HepG2 (cell line): Measurements from ENCODE around the gene PHRF1. TPM values are rescaled to one million over a fixed set of nuclear protein-coding genes. Genes with fewer than 3 reads are reported as not detected.

Experiments used
- CBFB ChIP-seq: sonication (generic); formaldehyde crosslinking; IDR thresholded peaks from 2 replicates; pipeline ENCODE4 v1.4.0; 2020; ENCODE audit warnings: missing genetic modification reagents
- CHD4 ChIP-seq: fragments of 200-600 bp; sonication (generic); IDR thresholded peaks from 2 replicates; pipeline ENCODE4 v1.7.0; 2017; ENCODE audit warnings: mild to moderate bottlenecking, low read length, borderline replicate concordance
- HIVEP1 ChIP-seq: sonication (generic); formaldehyde crosslinking; IDR thresholded peaks from 2 replicates; pipeline ENCODE4 v1.4.0; 2020; ENCODE audit warnings: mild to moderate bottlenecking, missing genetic modification reagents
- KDM2A ChIP-seq: sonication (generic); formaldehyde crosslinking; IDR thresholded peaks from 2 replicates; pipeline ENCODE4 v1.4.0; 2020; ENCODE audit warnings: low read depth, missing genetic modification reagents, borderline replicate concordance
- KDM3A ChIP-seq: IDR thresholded peaks from 2 replicates; pipeline ENCODE4 v1.6.1; 2018; ENCODE audit warnings: low read depth, missing compliant biosample characterization
- KLF11 ChIP-seq: IDR thresholded peaks from 2 replicates; pipeline ENCODE4 v1.6.1; 2016; ENCODE audit warnings: missing compliant biosample characterization
- MXI1 ChIP-seq: IDR thresholded peaks from 3 replicates; pipeline ENCODE4 v1.6.1; 2012; ENCODE audit warnings: low read depth, low read length, inconsistent platforms, borderline replicate concordance
- RBFOX2 ChIP-seq: fragments of 200-400 bp; formaldehyde crosslinking; IDR thresholded peaks from 2 replicates; pipeline ENCODE4 v1.6.1; 2017; ENCODE audit warnings: low read depth, mild to moderate bottlenecking, low read length
- RXRB ChIP-seq: IDR thresholded peaks from 2 replicates; pipeline ENCODE4 v1.6.1; 2016; ENCODE audit warnings: borderline replicate concordance, missing genetic modification reagents, missing compliant biosample characterization
- SCMH1 ChIP-seq: sonication (generic); formaldehyde crosslinking; IDR thresholded peaks from 2 replicates; pipeline ENCODE4 v1.9.0; 2021; ENCODE audit warnings: missing genetic modification reagents, mild to moderate bottlenecking, borderline replicate concordance
- SP5 ChIP-seq: IDR thresholded peaks from 2 replicates; pipeline ENCODE4 v1.6.1; 2016; ENCODE audit warnings: low read depth, borderline replicate concordance
- TCF7 ChIP-seq: sonication (generic); IDR thresholded peaks from 2 replicates; pipeline ENCODE4 v1.6.1; 2016; ENCODE audit warnings: antibody characterized with exemption, low read depth
- ZNF777 ChIP-seq: sonication (generic); formaldehyde crosslinking; IDR thresholded peaks from 2 replicates; pipeline ENCODE4 v1.4.0; 2020; ENCODE audit warnings: missing genetic modification reagents
- polyA plus RNA-seq, 8 experiments: library from polyadenylated mRNA; depleted of rRNA in 3 of 8; stranded (reverse) in 7 of 8; unstranded in 1 of 8; fragments of >200 nt; fragmentation: Illumina TruSeq in 4 of 8; extraction: Trizol in 4 of 8; gene quantifications; 2 replicates each; pipeline versions ENCODE4 v1.2.1 to v1.2.3, GENCODE V29; 2011 to 2016; ENCODE audit warnings: low read depth in 4 of 8, missing spikeins in 1 of 8, mixed read lengths in 1 of 8; ENCODE audit not compliant: insufficient read depth in 1 of 8
- total RNA-seq, 5 experiments: library from RNA; depleted of rRNA; stranded (reverse); fragments of >200 nt; fragmentation: Illumina TruSeq; extraction: Trizol; gene quantifications; 2 replicates each; pipeline ENCODE4 v1.2.3, GENCODE V29; 2016; ENCODE audit warnings: low read depth in 1 of 5
- TF ChIP-seq, protein P1 (sequence below): sonication (generic); formaldehyde crosslinking; conservative IDR thresholded peaks from 2 replicates; pipeline ENCODE4 v1.4.0; 2020; ENCODE audit warnings: missing genetic modification reagents
- TF ChIP-seq, protein P2 (sequence below): sonication (generic); formaldehyde crosslinking; IDR thresholded peaks from 2 replicates; pipeline ENCODE4 v1.9.0; 2022; ENCODE audit warnings: missing genetic modification reagents, mild to moderate bottlenecking, borderline replicate concordance
- TF ChIP-seq, protein P3 (sequence below): sonication (generic); formaldehyde crosslinking; IDR thresholded peaks from 2 replicates; pipeline ENCODE4 v1.4.0; 2020; ENCODE audit warnings: missing genetic modification reagents
- TF ChIP-seq, protein P4 (sequence below): sonication (generic); formaldehyde crosslinking; IDR thresholded peaks from 2 replicates; pipeline ENCODE4 v1.4.0; 2020; ENCODE audit warnings: missing genetic modification reagents, borderline replicate concordance

The PHRF1 gene
- total and polyA plus RNA-seq, 2 of the 13 experiments (the other 11 are each of a cell fraction or from before 2014, with no cell fraction given) = 8.2 to 16.7 TPM

DNA sequence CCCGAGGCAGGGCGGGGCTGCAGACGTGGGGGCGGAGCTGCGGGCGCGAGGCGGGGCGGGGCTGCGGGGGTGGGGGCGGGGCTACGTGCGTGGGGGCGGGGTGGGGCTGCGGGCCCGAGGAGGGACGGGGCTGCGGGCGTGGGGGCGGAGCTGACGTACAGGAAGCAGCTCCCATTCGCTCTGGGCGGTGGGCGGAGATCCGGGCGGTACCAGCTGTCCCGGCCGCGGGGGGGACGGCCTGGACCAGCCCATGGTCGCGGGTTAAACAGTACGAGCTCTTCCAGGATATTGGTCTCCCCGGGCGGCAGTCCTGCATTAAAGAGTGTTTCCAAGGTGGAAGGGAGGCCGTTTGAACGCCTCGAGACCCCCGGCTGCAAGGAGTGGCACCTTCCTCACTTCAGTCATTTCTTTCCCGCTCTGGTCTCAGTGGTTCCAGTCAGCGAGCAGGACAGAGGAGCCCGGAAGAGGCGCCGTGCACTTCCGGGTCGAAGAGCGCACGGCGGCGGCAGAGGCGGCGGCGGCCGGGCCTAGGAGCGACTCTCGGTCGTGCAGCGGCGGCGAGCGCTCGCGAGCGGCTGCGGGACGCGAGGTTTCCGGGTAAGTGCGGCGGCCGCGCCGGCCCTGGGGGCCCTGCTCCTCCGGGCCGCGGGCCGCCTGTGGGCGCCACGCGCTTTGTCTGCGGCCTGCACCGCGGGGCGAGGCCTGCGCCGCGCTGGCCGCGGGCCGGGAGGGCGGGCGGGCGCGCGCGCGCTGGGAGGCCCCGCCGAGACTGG is at the start of gene PHRF1 (continued):
- TF ChIP-seq, protein P1, sequence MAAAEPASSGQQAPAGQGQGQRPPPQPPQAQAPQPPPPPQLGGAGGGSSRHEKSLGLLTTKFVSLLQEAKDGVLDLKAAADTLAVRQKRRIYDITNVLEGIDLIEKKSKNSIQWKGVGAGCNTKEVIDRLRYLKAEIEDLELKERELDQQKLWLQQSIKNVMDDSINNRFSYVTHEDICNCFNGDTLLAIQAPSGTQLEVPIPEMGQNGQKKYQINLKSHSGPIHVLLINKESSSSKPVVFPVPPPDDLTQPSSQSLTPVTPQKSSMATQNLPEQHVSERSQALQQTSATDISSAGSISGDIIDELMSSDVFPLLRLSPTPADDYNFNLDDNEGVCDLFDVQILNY = peak; percentile 87
- TF ChIP-seq, protein P2, sequence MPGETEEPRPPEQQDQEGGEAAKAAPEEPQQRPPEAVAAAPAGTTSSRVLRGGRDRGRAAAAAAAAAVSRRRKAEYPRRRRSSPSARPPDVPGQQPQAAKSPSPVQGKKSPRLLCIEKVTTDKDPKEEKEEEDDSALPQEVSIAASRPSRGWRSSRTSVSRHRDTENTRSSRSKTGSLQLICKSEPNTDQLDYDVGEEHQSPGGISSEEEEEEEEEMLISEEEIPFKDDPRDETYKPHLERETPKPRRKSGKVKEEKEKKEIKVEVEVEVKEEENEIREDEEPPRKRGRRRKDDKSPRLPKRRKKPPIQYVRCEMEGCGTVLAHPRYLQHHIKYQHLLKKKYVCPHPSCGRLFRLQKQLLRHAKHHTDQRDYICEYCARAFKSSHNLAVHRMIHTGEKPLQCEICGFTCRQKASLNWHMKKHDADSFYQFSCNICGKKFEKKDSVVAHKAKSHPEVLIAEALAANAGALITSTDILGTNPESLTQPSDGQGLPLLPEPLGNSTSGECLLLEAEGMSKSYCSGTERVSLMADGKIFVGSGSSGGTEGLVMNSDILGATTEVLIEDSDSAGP (CRISPR knock-in tag) = 0 out of 2 replicates have a peak, but pooled peaks have one; percentile 32
- TF ChIP-seq CHD4 = no peak
- TF ChIP-seq CBFB (CRISPR knock-in tag) = 0 out of 2 replicates have a peak, but pooled peaks have one; percentile 60
- peak; percentile 94 for TF ChIP-seq RBFOX2
- 0 out of 2 replicates have a peak, but pooled peaks have one; percentile 30 for TF ChIP-seq KDM3A (CRISPR knock-in tag)
- TF ChIP-seq TCF7 = 0 out of 2 replicates have a peak, but pooled peaks have one; percentile 6
- TF ChIP-seq, protein P3, sequence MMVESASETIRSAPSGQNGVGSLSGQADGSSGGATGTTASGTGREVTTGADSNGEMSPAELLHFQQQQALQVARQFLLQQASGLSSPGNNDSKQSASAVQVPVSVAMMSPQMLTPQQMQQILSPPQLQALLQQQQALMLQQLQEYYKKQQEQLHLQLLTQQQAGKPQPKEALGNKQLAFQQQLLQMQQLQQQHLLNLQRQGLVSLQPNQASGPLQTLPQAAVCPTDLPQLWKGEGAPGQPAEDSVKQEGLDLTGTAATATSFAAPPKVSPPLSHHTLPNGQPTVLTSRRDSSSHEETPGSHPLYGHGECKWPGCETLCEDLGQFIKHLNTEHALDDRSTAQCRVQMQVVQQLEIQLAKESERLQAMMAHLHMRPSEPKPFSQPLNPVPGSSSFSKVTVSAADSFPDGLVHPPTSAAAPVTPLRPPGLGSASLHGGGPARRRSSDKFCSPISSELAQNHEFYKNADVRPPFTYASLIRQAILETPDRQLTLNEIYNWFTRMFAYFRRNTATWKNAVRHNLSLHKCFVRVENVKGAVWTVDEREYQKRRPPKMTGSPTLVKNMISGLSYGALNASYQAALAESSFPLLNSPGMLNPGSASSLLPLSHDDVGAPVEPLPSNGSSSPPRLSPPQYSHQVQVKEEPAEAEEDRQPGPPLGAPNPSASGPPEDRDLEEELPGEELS = 0 out of 2 replicates have a peak, but pooled peaks have one; percentile 11
- peak; percentile 66 for TF ChIP-seq KDM2A (CRISPR knock-in tag)
- TF ChIP-seq HIVEP1 = no peak
- TF ChIP-seq SCMH1 (CRISPR knock-in tag) = no peak
- TF ChIP-seq SP5 (CRISPR knock-in tag) = peak; percentile 55
- TF ChIP-seq MXI1 = peak; percentile 75; the same call in 1 of the 3 replicates
- TF ChIP-seq ZNF777 (CRISPR knock-in tag) = peak; percentile 11; the same call in 1 of the 2 replicates
- peak; percentile 69; the same call in 1 of the 2 replicates for TF ChIP-seq KLF11 (CRISPR knock-in tag)
- peak; percentile 37; the same call in 1 of the 2 replicates for TF ChIP-seq RXRB
- TF ChIP-seq, protein P4, sequence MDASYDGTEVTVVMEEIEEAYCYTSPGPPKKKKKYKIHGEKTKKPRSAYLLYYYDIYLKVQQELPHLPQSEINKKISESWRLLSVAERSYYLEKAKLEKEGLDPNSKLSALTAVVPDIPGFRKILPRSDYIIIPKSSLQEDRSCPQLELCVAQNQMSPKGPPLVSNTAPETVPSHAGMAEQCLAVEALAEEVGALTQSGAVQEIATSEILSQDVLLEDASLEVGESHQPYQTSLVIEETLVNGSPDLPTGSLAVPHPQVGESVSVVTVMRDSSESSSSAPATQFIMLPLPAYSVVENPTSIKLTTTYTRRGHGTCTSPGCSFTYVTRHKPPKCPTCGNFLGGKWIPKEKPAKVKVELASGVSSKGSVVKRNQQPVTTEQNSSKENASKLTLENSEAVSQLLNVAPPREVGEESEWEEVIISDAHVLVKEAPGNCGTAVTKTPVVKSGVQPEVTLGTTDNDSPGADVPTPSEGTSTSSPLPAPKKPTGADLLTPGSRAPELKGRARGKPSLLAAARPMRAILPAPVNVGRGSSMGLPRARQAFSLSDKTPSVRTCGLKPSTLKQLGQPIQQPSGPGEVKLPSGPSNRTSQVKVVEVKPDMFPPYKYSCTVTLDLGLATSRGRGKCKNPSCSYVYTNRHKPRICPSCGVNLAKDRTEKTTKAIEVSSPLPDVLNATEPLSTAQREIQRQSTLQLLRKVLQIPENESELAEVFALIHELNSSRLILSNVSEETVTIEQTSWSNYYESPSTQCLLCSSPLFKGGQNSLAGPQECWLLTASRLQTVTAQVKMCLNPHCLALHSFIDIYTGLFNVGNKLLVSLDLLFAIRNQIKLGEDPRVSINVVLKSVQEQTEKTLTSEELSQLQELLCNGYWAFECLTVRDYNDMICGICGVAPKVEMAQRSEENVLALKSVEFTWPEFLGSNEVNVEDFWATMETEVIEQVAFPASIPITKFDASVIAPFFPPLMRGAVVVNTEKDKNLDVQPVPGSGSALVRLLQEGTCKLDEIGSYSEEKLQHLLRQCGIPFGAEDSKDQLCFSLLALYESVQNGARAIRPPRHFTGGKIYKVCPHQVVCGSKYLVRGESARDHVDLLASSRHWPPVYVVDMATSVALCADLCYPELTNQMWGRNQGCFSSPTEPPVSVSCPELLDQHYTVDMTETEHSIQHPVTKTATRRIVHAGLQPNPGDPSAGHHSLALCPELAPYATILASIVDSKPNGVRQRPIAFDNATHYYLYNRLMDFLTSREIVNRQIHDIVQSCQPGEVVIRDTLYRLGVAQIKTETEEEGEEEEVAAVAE (CRISPR knock-in tag) = 0 out of 2 replicates have a peak, but pooled peaks have one; percentile 50
